A673 (cell line): ENCODE measurements around the gene FREY1.

Source experiments
- CTCF ChIP-seq: fragments of 300-800, 200-600 bp; sonication (generic); conservative IDR thresholded peaks from 2 replicates; pipeline ENCODE4 v1.5.1; 2017; ENCODE audit warnings: low read depth, mild to moderate bottlenecking, antibody characterized with exemption, low read length, moderate library complexity, mixed read lengths
- EZH2 ChIP-seq: fragments of 200-600 bp; sonication (generic); IDR thresholded peaks from 2 replicates; pipeline ENCODE4 v1.6.1; 2017; ENCODE audit warnings: borderline replicate concordance, low read depth, mild to moderate bottlenecking, mixed read lengths, antibody characterized with exemption, low read length; ENCODE audit not compliant: poor library complexity, severe bottlenecking

- TF ChIP-seq CTCF (no peak), EZH2 (no peak)
Observed at GRCh38 chr11:45909594-45910475, 2.8 kb upstream of the FREY1 start.
